ENCODE measurements around the gene TFF3. TPM values are rescaled to one million over a fixed set of nuclear protein-coding genes. Genes with fewer than 3 reads are reported as not detected.

TFF3 gene
- total RNA-seq, 1 donor: not detected

GRCh38 chr21:42362198-42362597 is 47.0 kb upstream of the TFF3 start:
- no peak overlapping the region for H3K4me3 ChIP-seq (ENCODE audit: insufficient read depth, low read length)
- H4K20me1 ChIP-seq (ENCODE audit: insufficient read depth, low read length): no peaks in the 10 kb centered on the region
- H3K27ac ChIP-seq (ENCODE audit: low read depth, low read length): no peak overlapping the region
- H2AFZ ChIP-seq (ENCODE audit: low read length): no peak overlapping the region
- H3K27me3 ChIP-seq (ENCODE audit: insufficient read depth, low read length): no peaks in the 10 kb centered on the region
- H3K36me3 ChIP-seq (ENCODE audit: insufficient read depth, low read length): no peaks in the 10 kb centered on the region
- H3K4me1 ChIP-seq (ENCODE audit: insufficient read depth, low read length): no peaks in the 10 kb centered on the region
- H3K4me2 ChIP-seq (ENCODE audit: insufficient read depth, low read length): no peak overlapping the region
- DNase-seq (ENCODE audit: insufficient read length, low spot score, missing footprints): no peak
- H3K9me3 ChIP-seq (ENCODE audit: low read depth, low read length): no peaks in the 10 kb centered on the region
- TF ChIP-seq, protein P1, sequence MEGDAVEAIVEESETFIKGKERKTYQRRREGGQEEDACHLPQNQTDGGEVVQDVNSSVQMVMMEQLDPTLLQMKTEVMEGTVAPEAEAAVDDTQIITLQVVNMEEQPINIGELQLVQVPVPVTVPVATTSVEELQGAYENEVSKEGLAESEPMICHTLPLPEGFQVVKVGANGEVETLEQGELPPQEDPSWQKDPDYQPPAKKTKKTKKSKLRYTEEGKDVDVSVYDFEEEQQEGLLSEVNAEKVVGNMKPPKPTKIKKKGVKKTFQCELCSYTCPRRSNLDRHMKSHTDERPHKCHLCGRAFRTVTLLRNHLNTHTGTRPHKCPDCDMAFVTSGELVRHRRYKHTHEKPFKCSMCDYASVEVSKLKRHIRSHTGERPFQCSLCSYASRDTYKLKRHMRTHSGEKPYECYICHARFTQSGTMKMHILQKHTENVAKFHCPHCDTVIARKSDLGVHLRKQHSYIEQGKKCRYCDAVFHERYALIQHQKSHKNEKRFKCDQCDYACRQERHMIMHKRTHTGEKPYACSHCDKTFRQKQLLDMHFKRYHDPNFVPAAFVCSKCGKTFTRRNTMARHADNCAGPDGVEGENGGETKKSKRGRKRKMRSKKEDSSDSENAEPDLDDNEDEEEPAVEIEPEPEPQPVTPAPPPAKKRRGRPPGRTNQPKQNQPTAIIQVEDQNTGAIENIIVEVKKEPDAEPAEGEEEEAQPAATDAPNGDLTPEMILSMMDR (IDR thresholded peaks at IDR 0.05; ENCODE audit: extremely low read depth, low read depth, low read length): no peak
- H3K79me2 ChIP-seq (ENCODE audit: insufficient read depth, low read length): no peaks in the 10 kb centered on the region

GRCh38 chr21:42361286-42361685 is 46.1 kb upstream of the TFF3 start:
- H3K4me3 ChIP-seq (ENCODE audit: insufficient read depth, low read length): no peak overlapping the region
- H4K20me1 ChIP-seq (ENCODE audit: insufficient read depth, low read length): no peaks in the 10 kb centered on the region
- H3K4me2 ChIP-seq (ENCODE audit: insufficient read depth, low read length): no peak overlapping the region
- TF ChIP-seq, protein P1 (IDR thresholded peaks at IDR 0.05; ENCODE audit: extremely low read depth, low read depth, low read length): no peak
- no peak overlapping the region for H2AFZ ChIP-seq (ENCODE audit: low read length)
- H3K36me3 ChIP-seq (ENCODE audit: insufficient read depth, low read length): no peaks in the 10 kb centered on the region
- no peak for DNase-seq (ENCODE audit: insufficient read length, low spot score, missing footprints)
- no peaks in the 10 kb centered on the region for H3K9me3 ChIP-seq (ENCODE audit: low read depth, low read length)
- H3K4me1 ChIP-seq (ENCODE audit: insufficient read depth, low read length): no peaks in the 10 kb centered on the region
- no peaks in the 10 kb centered on the region for H3K79me2 ChIP-seq (ENCODE audit: insufficient read depth, low read length)
- H3K27ac ChIP-seq (ENCODE audit: low read depth, low read length): no peak overlapping the region
- H3K27me3 ChIP-seq (ENCODE audit: insufficient read depth, low read length): no peaks in the 10 kb centered on the region

GRCh38 chr21:42360317-42360716 is 45.1 kb upstream of the TFF3 start:
- Histone ChIP-seq H3K27ac (ENCODE audit: low read depth, low read length) (no peak overlapping the region), H3K27me3 (ENCODE audit: insufficient read depth, low read length) (no peaks in the 10 kb centered on the region), H3K4me1 (ENCODE audit: insufficient read depth, low read length) (no peaks in the 10 kb centered on the region), H3K36me3 (ENCODE audit: insufficient read depth, low read length) (no peaks in the 10 kb centered on the region), H3K79me2 (ENCODE audit: insufficient read depth, low read length) (no peaks in the 10 kb centered on the region), H2AFZ (ENCODE audit: low read length) (no peak overlapping the region), H3K9me3 (ENCODE audit: low read depth, low read length) (no peaks in the 10 kb centered on the region), H3K4me3 (ENCODE audit: insufficient read depth, low read length) (no peak overlapping the region), H3K4me2 (ENCODE audit: insufficient read depth, low read length) (no peak overlapping the region), H4K20me1 (ENCODE audit: insufficient read depth, low read length) (no peaks in the 10 kb centered on the region)
- no peak for DNase-seq (ENCODE audit: insufficient read length, low spot score, missing footprints)
- TF ChIP-seq, protein P1 (IDR thresholded peaks at IDR 0.05; ENCODE audit: extremely low read depth, low read depth, low read length): no peak

DNA sequence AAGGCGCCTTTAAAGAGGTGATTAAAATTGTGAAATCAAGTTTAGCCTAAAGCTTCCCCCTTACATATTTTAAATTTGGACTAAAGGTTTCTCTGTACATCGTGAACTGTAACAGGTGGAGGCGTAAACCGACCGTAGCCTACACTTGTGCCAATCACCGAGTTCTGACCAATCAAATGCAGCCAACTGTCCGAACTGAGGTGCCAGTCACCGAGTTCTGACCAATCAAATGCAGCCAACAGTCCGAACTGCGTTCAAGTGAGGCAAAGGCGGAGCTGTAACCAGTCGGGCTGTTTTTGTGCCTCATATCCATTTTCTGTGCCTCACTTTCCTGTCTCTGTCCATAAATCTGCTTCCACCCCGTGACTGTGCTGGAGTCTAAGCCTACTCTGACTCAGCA is 43.7 kb upstream of the TFF3 start:
- H3K27me3 ChIP-seq (ENCODE audit: insufficient read depth, low read length): no peaks in the 10 kb centered on the region
- no peaks in the 10 kb centered on the region for H3K4me1 ChIP-seq (ENCODE audit: insufficient read depth, low read length)
- H2AFZ ChIP-seq (ENCODE audit: low read length): no peak overlapping the region
- H3K4me3 ChIP-seq (ENCODE audit: insufficient read depth, low read length): no peak overlapping the region
- DNase-seq (ENCODE audit: insufficient read length, low spot score, missing footprints): no peak
- H3K27ac ChIP-seq (ENCODE audit: low read depth, low read length): no peak overlapping the region
- H3K4me2 ChIP-seq (ENCODE audit: insufficient read depth, low read length): no peak overlapping the region
- H3K36me3 ChIP-seq (ENCODE audit: insufficient read depth, low read length): no peaks in the 10 kb centered on the region
- no peaks in the 10 kb centered on the region for H4K20me1 ChIP-seq (ENCODE audit: insufficient read depth, low read length)
- TF ChIP-seq, protein P1 (IDR thresholded peaks at IDR 0.05; ENCODE audit: extremely low read depth, low read depth, low read length): no peak
- H3K79me2 ChIP-seq (ENCODE audit: insufficient read depth, low read length): no peaks in the 10 kb centered on the region
- no peaks in the 10 kb centered on the region for H3K9me3 ChIP-seq (ENCODE audit: low read depth, low read length)
